ENCODE data around the gene IL36RN.

Gene IL36RN

DNA sequence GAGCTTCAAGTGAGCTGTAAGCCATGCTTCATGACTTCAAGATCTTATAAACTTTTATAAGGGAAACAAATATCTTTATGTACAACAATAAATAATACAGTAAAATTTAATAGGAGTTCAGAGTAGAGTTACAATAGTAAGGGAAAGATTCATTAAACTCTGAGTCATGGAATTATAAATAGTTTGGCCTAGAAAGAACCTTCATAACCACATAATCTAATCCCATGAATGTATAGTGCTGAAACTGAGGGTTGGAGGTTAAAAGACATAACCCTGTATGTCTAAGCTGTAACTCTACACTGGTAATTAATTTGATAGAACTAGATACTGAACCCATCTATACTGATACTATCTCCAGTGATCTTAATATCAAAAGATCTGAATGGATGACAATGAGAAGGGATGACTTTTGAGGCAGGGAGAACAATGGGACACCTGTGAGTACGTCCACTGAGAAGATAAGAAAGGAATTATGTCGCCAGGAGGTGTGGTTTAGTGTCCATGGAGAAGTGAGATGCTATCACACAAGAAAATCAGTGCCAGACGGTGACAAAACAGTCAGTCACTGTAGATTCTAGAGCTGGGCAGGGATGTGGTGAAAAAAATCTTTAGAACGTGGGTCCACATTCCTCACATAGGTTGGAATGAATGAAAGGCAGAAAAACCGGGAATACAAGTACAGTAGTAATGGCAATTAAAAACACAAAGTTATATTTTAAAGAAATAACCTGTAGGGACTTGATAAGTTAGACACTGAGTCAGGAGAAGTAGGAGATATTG, 9.9 kb downstream of the IL36RN start:
- H3K4me2 ChIP-seq: no peak overlapping the region
- no peak overlapping the region for H3K4me3 ChIP-seq (IDR thresholded peaks at IDR 0.05; ENCODE audit: insufficient read depth, low read depth, low read length)
- TF ChIP-seq, protein P1, sequence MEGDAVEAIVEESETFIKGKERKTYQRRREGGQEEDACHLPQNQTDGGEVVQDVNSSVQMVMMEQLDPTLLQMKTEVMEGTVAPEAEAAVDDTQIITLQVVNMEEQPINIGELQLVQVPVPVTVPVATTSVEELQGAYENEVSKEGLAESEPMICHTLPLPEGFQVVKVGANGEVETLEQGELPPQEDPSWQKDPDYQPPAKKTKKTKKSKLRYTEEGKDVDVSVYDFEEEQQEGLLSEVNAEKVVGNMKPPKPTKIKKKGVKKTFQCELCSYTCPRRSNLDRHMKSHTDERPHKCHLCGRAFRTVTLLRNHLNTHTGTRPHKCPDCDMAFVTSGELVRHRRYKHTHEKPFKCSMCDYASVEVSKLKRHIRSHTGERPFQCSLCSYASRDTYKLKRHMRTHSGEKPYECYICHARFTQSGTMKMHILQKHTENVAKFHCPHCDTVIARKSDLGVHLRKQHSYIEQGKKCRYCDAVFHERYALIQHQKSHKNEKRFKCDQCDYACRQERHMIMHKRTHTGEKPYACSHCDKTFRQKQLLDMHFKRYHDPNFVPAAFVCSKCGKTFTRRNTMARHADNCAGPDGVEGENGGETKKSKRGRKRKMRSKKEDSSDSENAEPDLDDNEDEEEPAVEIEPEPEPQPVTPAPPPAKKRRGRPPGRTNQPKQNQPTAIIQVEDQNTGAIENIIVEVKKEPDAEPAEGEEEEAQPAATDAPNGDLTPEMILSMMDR (conservative IDR thresholded peaks at IDR 0.05; ENCODE audit: low read depth, low read length): no peak
- no peak overlapping the region for H3K9ac ChIP-seq
- no peaks in the 10 kb centered on the region for H3K79me2 ChIP-seq (ENCODE audit: insufficient read depth, low read depth)
- no peaks in the 10 kb centered on the region for H3K36me3 ChIP-seq (ENCODE audit: insufficient read depth)
- no peaks in the 10 kb centered on the region for H4K20me1 ChIP-seq (ENCODE audit: insufficient read depth)
- H2AFZ ChIP-seq (ENCODE audit: low read depth): no peak overlapping the region
- H3K27ac ChIP-seq: no peak overlapping the region
- H3K27me3 ChIP-seq (ENCODE audit: insufficient read depth, low read depth): no peaks in the 10 kb centered on the region
- no peaks in the 10 kb centered on the region for H3K4me1 ChIP-seq (ENCODE audit: low read depth, poor library complexity, severe bottlenecking)

DNA sequence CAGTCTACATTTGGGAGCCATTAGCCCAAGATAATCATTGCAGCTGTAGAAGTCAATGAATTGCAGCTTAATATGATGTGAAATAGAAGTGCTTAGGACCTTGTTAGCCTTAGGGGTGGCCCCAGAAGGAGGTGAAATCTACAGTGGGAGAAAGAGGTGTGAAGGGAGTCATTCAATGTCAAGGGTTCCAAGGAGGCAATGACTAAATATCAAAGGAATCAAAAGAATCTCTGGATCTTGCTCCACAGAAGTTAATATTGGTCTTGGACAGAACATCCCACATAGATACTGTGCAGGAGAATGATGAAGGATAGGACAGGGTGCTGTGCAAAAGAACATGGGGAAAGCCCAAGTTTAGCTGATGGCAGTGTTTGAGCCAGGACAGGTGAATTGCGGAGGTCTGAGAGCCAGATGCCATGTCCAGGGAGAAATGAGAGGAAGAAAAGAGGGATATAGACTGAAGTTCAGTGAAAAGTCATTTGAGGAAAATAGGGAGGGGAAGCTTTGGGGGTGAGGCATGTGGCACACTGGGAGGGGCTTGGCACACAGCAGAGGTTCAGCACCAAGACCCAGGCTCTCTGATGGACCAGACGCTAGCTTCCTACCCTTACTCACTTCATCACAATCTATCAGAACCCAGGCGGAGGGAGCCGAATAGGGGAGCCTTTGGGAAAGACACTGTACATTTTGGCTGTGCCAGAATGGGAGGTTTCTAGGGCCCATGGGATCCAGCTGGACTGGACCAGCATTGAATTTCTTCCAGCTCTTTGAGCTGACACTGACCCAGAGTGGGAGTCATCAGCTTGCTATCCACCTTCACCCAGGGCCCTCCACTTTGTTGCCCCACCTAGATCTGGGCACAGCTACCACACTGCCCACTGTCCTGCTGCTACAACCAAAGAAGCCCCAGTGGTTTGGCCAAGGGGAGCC, 10.9 kb downstream of the IL36RN start:
- H3K36me3 ChIP-seq (ENCODE audit: insufficient read depth): no peaks in the 10 kb centered on the region
- TF ChIP-seq, protein P1 (conservative IDR thresholded peaks at IDR 0.05; ENCODE audit: low read depth, low read length): no peak
- no peaks in the 10 kb centered on the region for H3K79me2 ChIP-seq (ENCODE audit: insufficient read depth, low read depth)
- H3K9ac ChIP-seq: no peak overlapping the region
- H3K4me2 ChIP-seq: no peak overlapping the region
- no peaks in the 10 kb centered on the region for H3K27me3 ChIP-seq (ENCODE audit: insufficient read depth, low read depth)
- no peak overlapping the region for H2AFZ ChIP-seq (ENCODE audit: low read depth)
- H4K20me1 ChIP-seq (ENCODE audit: insufficient read depth): no peaks in the 10 kb centered on the region
- H3K4me1 ChIP-seq (ENCODE audit: low read depth, poor library complexity, severe bottlenecking): no peaks in the 10 kb centered on the region
- H3K4me3 ChIP-seq (IDR thresholded peaks at IDR 0.05; ENCODE audit: insufficient read depth, low read depth, low read length): no peak overlapping the region
- H3K27ac ChIP-seq: no peak overlapping the region

DNA sequence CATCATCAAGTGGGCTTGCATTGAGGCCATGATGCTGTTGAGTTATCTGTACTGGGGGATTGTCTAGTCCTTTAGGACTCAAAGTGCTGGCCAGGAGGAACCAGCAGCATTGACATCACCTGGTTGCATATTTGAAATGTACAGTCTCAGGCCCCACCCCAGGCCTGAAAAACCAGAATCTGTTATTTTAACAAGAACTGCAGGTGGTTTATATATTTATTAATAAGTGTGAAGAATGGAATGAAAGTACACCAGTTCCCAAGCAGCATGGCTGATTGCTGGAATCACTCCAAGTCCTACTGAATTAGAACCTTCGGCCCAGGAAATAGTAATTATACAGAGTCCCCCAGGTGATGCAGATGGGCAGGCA, 11.6 kb downstream of the IL36RN start:
- H4K20me1 ChIP-seq (ENCODE audit: insufficient read depth): no peaks in the 10 kb centered on the region
- H3K4me1 ChIP-seq (ENCODE audit: low read depth, poor library complexity, severe bottlenecking): no peaks in the 10 kb centered on the region
- no peak overlapping the region for H3K27ac ChIP-seq

DNA sequence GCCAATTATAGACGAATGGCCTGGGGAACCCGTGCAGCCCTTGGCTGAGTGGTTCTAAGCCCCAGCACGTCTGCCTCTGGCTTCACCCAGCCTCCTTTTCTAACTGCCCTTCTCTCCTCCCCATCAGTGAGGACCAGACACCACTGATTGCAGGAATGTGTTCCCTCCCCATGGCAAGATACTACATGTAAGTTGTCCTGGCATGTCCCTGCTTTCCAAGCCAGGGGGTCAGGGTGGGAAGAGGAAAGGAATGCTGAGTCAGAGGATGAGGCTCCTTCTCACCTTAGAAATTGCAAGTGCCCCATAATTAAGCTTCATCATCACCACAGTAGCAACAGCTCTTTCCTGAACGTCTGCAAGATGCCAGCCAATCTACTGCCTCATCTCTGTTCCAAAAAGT, 13.6 kb downstream of the IL36RN start:
- no peaks in the 10 kb centered on the region for H3K27me3 ChIP-seq (ENCODE audit: insufficient read depth, low read depth)
- H3K79me2 ChIP-seq (ENCODE audit: insufficient read depth, low read depth): no peaks in the 10 kb centered on the region
- H3K4me3 ChIP-seq (IDR thresholded peaks at IDR 0.05; ENCODE audit: insufficient read depth, low read depth, low read length): no peak overlapping the region
- H3K36me3 ChIP-seq (ENCODE audit: insufficient read depth): no peaks in the 10 kb centered on the region
- no peak overlapping the region for H3K27ac ChIP-seq
- H3K4me1 ChIP-seq (ENCODE audit: low read depth, poor library complexity, severe bottlenecking): no peaks in the 10 kb centered on the region
- no peaks in the 10 kb centered on the region for H4K20me1 ChIP-seq (ENCODE audit: insufficient read depth)
- no peak overlapping the region for H3K4me2 ChIP-seq
- H3K9ac ChIP-seq: no peak overlapping the region
- TF ChIP-seq, protein P1 (conservative IDR thresholded peaks at IDR 0.05; ENCODE audit: low read depth, low read length): no peak
- no peak overlapping the region for H2AFZ ChIP-seq (ENCODE audit: low read depth)

More for the DNA sequence above, 11.6 kb downstream of the IL36RN start:
- Histone ChIP-seq H3K27me3 (ENCODE audit: insufficient read depth, low read depth) (no peaks in the 10 kb centered on the region), H3K4me3 (IDR thresholded peaks at IDR 0.05; ENCODE audit: insufficient read depth, low read depth, low read length) (no peak overlapping the region), H3K9ac (no peak overlapping the region), H2AFZ (ENCODE audit: low read depth) (no peak overlapping the region), H3K4me2 (no peak overlapping the region), H3K36me3 (ENCODE audit: insufficient read depth) (no peaks in the 10 kb centered on the region), H3K79me2 (ENCODE audit: insufficient read depth, low read depth) (no peaks in the 10 kb centered on the region)
- TF ChIP-seq, protein P1 (conservative IDR thresholded peaks at IDR 0.05; ENCODE audit: low read depth, low read length): no peak
